Common myeloid progenitor, CD34-positive (primary cell): ENCODE results near the gene SLC22A25.

ENCODE experiments used
- CTCF ChIA-PET: fragments of 350-600 bp; sonication (Branson Sonifier 250); formaldehyde crosslinking; loops from one replicate; lab custom pipeline; 2021; ENCODE audit warnings: antibody characterized with exemption; lab: Charles Lee
- POLR2A ChIA-PET: fragments of 350-600 bp; sonication (Branson Sonifier 250); formaldehyde crosslinking; loops from one replicate; lab custom pipeline; 2021; ENCODE audit warnings: antibody characterized with exemption; lab: Charles Lee
- DNase-seq, 3 donors: peaks; one replicate each; pipeline versions ENCODE4 v3.0.0 to v3.0.0-alpha.2; 2013
- H3K27ac ChIP-seq, 2 experiments: 1 replicate in 1 of 2; 2 replicates in 1 of 2; pipeline ENCODE4 v1.7.0; 2013; ENCODE audit warnings: inconsistent platforms in 2 of 2, low read length in 2 of 2, mild to moderate bottlenecking in 2 of 2, low read depth in 1 of 2, moderate library complexity in 1 of 2; ENCODE audit not compliant: severe bottlenecking in 2 of 2, insufficient read depth in 1 of 2, poor library complexity in 1 of 2
- H3K27me3 ChIP-seq, 5 experiments: replicated peaks in 2 of 5; 1 replicate in 3 of 5; 2 replicates in 2 of 5; pipeline versions ENCODE4 v1.6.1 to v1.7.0; 2013; ENCODE audit warnings: low read length in 4 of 5, mild to moderate bottlenecking in 2 of 5, moderate library complexity in 2 of 5, inconsistent platforms in 1 of 5; ENCODE audit not compliant: insufficient read depth in 5 of 5, control insufficient read depth in 4 of 5
- H3K36me3 ChIP-seq, 4 experiments: 1 replicate in 2 of 4; 2 replicates in 2 of 4; pipeline versions ENCODE4 v1.6.1 to v1.7.0; 2013; ENCODE audit warnings: low read length in 3 of 4, control low read depth in 1 of 4, mild to moderate bottlenecking in 1 of 4; ENCODE audit not compliant: control insufficient read depth in 4 of 4, insufficient read depth in 4 of 4
- H3K4me1 ChIP-seq, 4 experiments: 1 replicate in 3 of 4; 2 replicates in 1 of 4; pipeline versions ENCODE4 v1.6.1 to v1.7.1; 2013; ENCODE audit warnings: low read length in 3 of 4, mild to moderate bottlenecking in 3 of 4, control low read depth in 1 of 4, inconsistent platforms in 1 of 4, moderate library complexity in 1 of 4; ENCODE audit not compliant: control insufficient read depth in 4 of 4, insufficient read depth in 4 of 4; ENCODE audit errors: control extremely low read depth in 1 of 4
- H3K4me3 ChIP-seq, 7 experiments: 1 replicate in 4 of 7; 2 replicates in 3 of 7; pipeline versions ENCODE4 v1.5.1 to v1.7.0; 2013; ENCODE audit warnings: mild to moderate bottlenecking in 7 of 7, low read length in 6 of 7, moderate library complexity in 6 of 7, inconsistent platforms in 2 of 7, low read depth in 2 of 7, control low read depth in 1 of 7; ENCODE audit not compliant: insufficient read depth in 4 of 7, control insufficient read depth in 1 of 7; ENCODE audit errors: extremely low read depth in 1 of 7
- H3K9me3 ChIP-seq, 5 experiments: 1 replicate in 4 of 5; 2 replicates in 1 of 5; pipeline versions ENCODE4 v1.6.1 to v1.7.1; 2013; ENCODE audit warnings: low read length in 4 of 5, mild to moderate bottlenecking in 2 of 5, inconsistent platforms in 1 of 5, low read depth in 1 of 5, moderate library complexity in 1 of 5; ENCODE audit not compliant: control insufficient read depth in 4 of 5, insufficient read depth in 2 of 5; ENCODE audit errors: control extremely low read depth in 1 of 5
- WGBS: methylation state at CpG from one replicate; pipeline ENCODE4 v1.1.5; 2013; ENCODE audit not compliant: insufficient coverage; 5-methylcytosine and 5-hydroxymethylcytosine counted together

The SLC22A25 gene

GRCh38 chr11:63244862-63245261, 1.5 kb upstream of the SLC22A25 start:
- H3K4me1 ChIP-seq, result peaks cover 0 to 3% (median 0%) of the 10 kb centered on the region in 4 experiments
- POLR2A ChIA-PET, result no interaction called here
- 40% methylated on average over 1 of the region's 2 CpGs for WGBS

GRCh38 chr11:63242089-63242781, 1.2 kb downstream of the SLC22A25 start:
- POLR2A ChIA-PET, result no interaction called here
- H3K9me3 ChIP-seq, result peaks cover 0 to 4% (median 0%) of the 10 kb centered on the region in 5 experiments
- CTCF ChIA-PET, result no interaction called here
- no peak overlapping the region for H3K27ac ChIP-seq
- no peaks in the 10 kb centered on the region for H3K36me3 ChIP-seq
- WGBS, result no CpG with 5 or more reads among the region's 5 CpGs
- H3K4me1 ChIP-seq, result peaks cover 0 to 3% (median 0%) of the 10 kb centered on the region in 4 experiments
- DNase-seq, result peak in 2 of 3 donors; percentile 4 to 26
- H3K4me3 ChIP-seq, result no peak overlapping the region
- H3K27me3 ChIP-seq, result peaks cover 0 to 18% (median 5%) of the 10 kb centered on the region in 5 experiments

More at GRCh38 chr11:63244862-63245261, 1.5 kb upstream of the SLC22A25 start:
- Histone ChIP-seq H3K27ac (no peak overlapping the region), H3K4me3 (no peak overlapping the region), H3K9me3 (no peaks in the 10 kb centered on the region), H3K27me3 (peaks cover 0 to 18% (median 5%) of the 10 kb centered on the region in 5 experiments), H3K36me3 (no peaks in the 10 kb centered on the region)
- CTCF ChIA-PET, result no interaction called here
- DNase-seq, result no peak

GRCh38 chr11:63240791-63241379, 2.5 kb downstream of the SLC22A25 start:
- H3K4me1 ChIP-seq, result peaks cover 0 to 3% (median 0%) of the 10 kb centered on the region in 4 experiments
- H3K9me3 ChIP-seq, result peaks cover 0 to 6% (median 0%) of the 10 kb centered on the region in 5 experiments
- no peak for DNase-seq
- H3K27ac ChIP-seq, result no peak overlapping the region
- ChIA-PET CTCF (no interaction called here), POLR2A (no interaction called here)
- H3K27me3 ChIP-seq, result peaks cover 0 to 15% (median 2%) of the 10 kb centered on the region in 5 experiments
- no peaks in the 10 kb centered on the region for H3K36me3 ChIP-seq
- H3K4me3 ChIP-seq, result no peak overlapping the region

GRCh38 chr11:63240098-63240497, 3.3 kb downstream of the SLC22A25 start:
- ChIA-PET CTCF (no interaction called here), POLR2A (no interaction called here)
- Histone ChIP-seq H3K27ac (no peak overlapping the region), H3K9me3 (peaks cover 0 to 8% (median 0%) of the 10 kb centered on the region in 5 experiments), H3K36me3 (no peaks in the 10 kb centered on the region), H3K4me1 (peaks cover 0 to 3% (median 0%) of the 10 kb centered on the region in 4 experiments), H3K4me3 (no peak overlapping the region), H3K27me3 (peaks cover 0 to 14% (median 2%) of the 10 kb centered on the region in 5 experiments)
- DNase-seq, result no peak
- no CpG with 5 or more reads among the region's 1 CpG for WGBS

- peaks cover 0 to 8% (median 0%) of the 10 kb centered on the region in 5 experiments for H3K9me3 ChIP-seq
- no peak overlapping the region for H3K4me3 ChIP-seq
- no peaks in the 10 kb centered on the region for H3K36me3 ChIP-seq
- ChIA-PET CTCF (no interaction called here), POLR2A (no interaction called here)
- peaks cover 0 to 6% (median 0%) of the 10 kb centered on the region in 5 experiments for H3K27me3 ChIP-seq
- H3K4me1 ChIP-seq, result peaks cover 0 to 3% (median 0%) of the 10 kb centered on the region in 4 experiments
- no peak overlapping the region for H3K27ac ChIP-seq
- no peak for DNase-seq
These were observed 4.1 kb downstream of the SLC22A25 start for GRCh38 chr11:63239254-63239653.

GRCh38 chr11:63237413-63237812, 6.0 kb downstream of the SLC22A25 start:
- Histone ChIP-seq H3K27me3 (peaks cover 0 to 2% (median 0%) of the 10 kb centered on the region in 5 experiments), H3K27ac (no peak overlapping the region), H3K36me3 (no peaks in the 10 kb centered on the region), H3K4me1 (no peaks in the 10 kb centered on the region), H3K4me3 (no peak overlapping the region), H3K9me3 (peaks cover 0 to 8% (median 0%) of the 10 kb centered on the region in 5 experiments)
- ChIA-PET POLR2A (no interaction called here), CTCF (no interaction called here)
- no peak for DNase-seq
